HepG2 (cell line): Measurements from ENCODE around the gene PPP1R14D. TPM values are rescaled to one million over a fixed set of nuclear protein-coding genes. Genes with fewer than 3 reads are reported as not detected.

Experiments used
- CREM ChIP-seq, 2 experiments: sonication (generic) in 1 of 2; formaldehyde crosslinking in 1 of 2; IDR thresholded peaks; 2 replicates each; pipeline versions ENCODE4 v1.4.0 to v1.6.1; 2016 to 2020; ENCODE audit warnings: antibody characterized with exemption in 1 of 2, mild to moderate bottlenecking in 1 of 2, missing genetic modification reagents in 1 of 2
- DR1 ChIP-seq: sonication (generic); formaldehyde crosslinking; IDR thresholded peaks from 2 replicates; pipeline ENCODE4 v1.8.0; 2021; ENCODE audit warnings: mild to moderate bottlenecking, missing genetic modification reagents, inconsistent platforms
- HIVEP1 ChIP-seq: sonication (generic); formaldehyde crosslinking; IDR thresholded peaks from 2 replicates; pipeline ENCODE4 v1.4.0; 2020; ENCODE audit warnings: mild to moderate bottlenecking, missing genetic modification reagents
- HNRNPLL ChIP-seq: fragments of 200-400 bp; formaldehyde crosslinking; IDR thresholded peaks from 2 replicates; pipeline ENCODE4 v1.6.1; 2017; ENCODE audit warnings: mild to moderate bottlenecking, low read depth, low read length; ENCODE audit not compliant: poor library complexity, severe bottlenecking
- KAT8 ChIP-seq: IDR thresholded peaks from 2 replicates; pipeline ENCODE4 v1.6.1; 2016; ENCODE audit warnings: missing genetic modification reagents, missing compliant biosample characterization
- KMT2A ChIP-seq: sonication (generic); formaldehyde crosslinking; IDR thresholded peaks from 2 replicates; pipeline ENCODE4 v1.4.0; 2020; ENCODE audit warnings: missing genetic modification reagents
- NR1H2 ChIP-seq: sonication (generic); formaldehyde crosslinking; IDR thresholded peaks from 2 replicates; pipeline ENCODE4 v1.8.1; 2022; ENCODE audit warnings: low read depth, missing genetic modification reagents, borderline replicate concordance
- NR2F2 ChIP-seq: IDR thresholded peaks from 2 replicates; pipeline ENCODE4 v1.6.1; 2012; ENCODE audit warnings: low read depth, inconsistent platforms, borderline replicate concordance
- NR3C1 ChIP-seq: sonication (generic); formaldehyde crosslinking; IDR thresholded peaks from 2 replicates; pipeline ENCODE4 v1.4.0; 2020; ENCODE audit warnings: missing genetic modification reagents
- POLR2A ChIP-seq, 2 experiments: IDR thresholded peaks; 2 replicates each; pipeline ENCODE4 v1.6.1; 2011; ENCODE audit warnings: low read depth in 2 of 2, low read length in 2 of 2, mild to moderate bottlenecking in 1 of 2, moderate library complexity in 1 of 2; ENCODE audit not compliant: insufficient read depth in 1 of 2
- ZBTB21 ChIP-seq: sonication (generic); formaldehyde crosslinking; IDR thresholded peaks from 2 replicates; pipeline ENCODE4 v1.4.0; 2020; ENCODE audit warnings: missing genetic modification reagents
- polyA plus RNA-seq, 8 experiments: library from polyadenylated mRNA; depleted of rRNA in 3 of 8; stranded (reverse) in 7 of 8; unstranded in 1 of 8; fragments of >200 nt; fragmentation: Illumina TruSeq in 4 of 8; extraction: Trizol in 4 of 8; gene quantifications; 2 replicates each; pipeline versions ENCODE4 v1.2.1 to v1.2.3, GENCODE V29; 2011 to 2016; ENCODE audit warnings: low read depth in 4 of 8, missing spikeins in 1 of 8, mixed read lengths in 1 of 8; ENCODE audit not compliant: insufficient read depth in 1 of 8
- total RNA-seq, 5 experiments: library from RNA; depleted of rRNA; stranded (reverse); fragments of >200 nt; fragmentation: Illumina TruSeq; extraction: Trizol; gene quantifications; 2 replicates each; pipeline ENCODE4 v1.2.3, GENCODE V29; 2016; ENCODE audit warnings: low read depth in 1 of 5
- TF ChIP-seq, protein P1 (sequence below): sonication (generic); formaldehyde crosslinking; IDR thresholded peaks from 2 replicates; pipeline ENCODE4 v1.8.0; 2022; ENCODE audit warnings: missing genetic modification reagents, low read depth, mild to moderate bottlenecking, borderline replicate concordance
- TF ChIP-seq, protein P2 (sequence below): IDR thresholded peaks from 2 replicates; pipeline ENCODE4 v1.6.1; 2012; ENCODE audit warnings: low read length, improper control_type of control experiment
- TF ChIP-seq, protein P3 (sequence below): IDR thresholded peaks from 2 replicates; pipeline ENCODE4 v1.6.1; 2018; ENCODE audit warnings: missing genetic modification reagents
- TF ChIP-seq, protein P4 (sequence below): sonication (generic); formaldehyde crosslinking; IDR thresholded peaks from 2 replicates; pipeline ENCODE4 v1.4.0; 2020; ENCODE audit warnings: mild to moderate bottlenecking, missing genetic modification reagents
- TF ChIP-seq, protein P5 (sequence below): sonication (generic); formaldehyde crosslinking; IDR thresholded peaks from 2 replicates; pipeline ENCODE4 v1.4.0; 2020; ENCODE audit warnings: missing genetic modification reagents, borderline replicate concordance

PPP1R14D gene
- total and polyA plus RNA-seq, 2 of the 13 experiments (the other 11 are each of a cell fraction or from before 2014, with no cell fraction given): 0.53 to 0.55 TPM

DNA sequence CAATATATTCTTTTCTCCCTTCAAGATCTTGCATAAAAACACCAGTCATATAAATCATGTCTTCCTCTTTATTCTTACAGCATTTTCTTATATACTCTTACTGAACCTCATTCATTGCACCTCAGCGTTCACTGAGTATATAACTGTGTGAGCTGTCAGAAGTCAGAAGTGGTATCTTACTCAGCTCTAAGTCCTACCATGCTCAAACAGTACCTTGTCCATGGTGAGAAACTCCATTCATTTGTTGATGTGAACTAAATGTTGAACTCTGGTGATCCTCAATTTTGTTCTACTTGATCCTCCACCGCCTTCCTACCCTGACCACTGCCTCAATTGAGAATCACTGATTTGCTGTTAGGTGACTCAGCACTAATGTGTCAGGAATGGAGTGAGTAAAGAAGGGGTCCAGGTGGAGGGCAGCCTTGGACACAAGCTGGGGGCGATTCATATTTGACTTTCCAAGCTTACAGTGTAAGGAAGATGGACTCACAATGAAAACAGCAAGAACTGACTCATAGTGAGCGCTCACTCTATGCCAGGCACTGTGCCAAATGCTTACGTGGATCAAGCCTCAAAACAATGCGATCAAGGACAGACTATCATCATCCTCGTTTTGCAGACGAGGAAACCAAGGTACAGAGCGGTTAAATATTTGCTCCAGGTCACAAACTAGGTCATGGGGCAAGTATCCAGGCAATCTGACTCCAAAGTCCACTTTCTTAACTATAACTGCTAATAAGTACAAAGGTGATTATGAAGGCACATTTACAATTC lies 35.1 kb downstream of the PPP1R14D start (continued):
- TF ChIP-seq DR1 (CRISPR knock-in tag) (no peak), NR2F2 (peak; percentile 86), NR3C1 (CRISPR knock-in tag) (no peak), CREM (IDR thresholded peaks at IDR 0.05) (peak; percentile 82), CREM (CRISPR knock-in tag; IDR thresholded peaks at IDR 0.05) (no peak), KMT2A (CRISPR knock-in tag) (no peak), KAT8 (0 out of 2 replicates have a peak, but pooled peaks have one; percentile 48), NR1H2 (CRISPR knock-in tag) (no peak), ZBTB21 (CRISPR knock-in tag) (no peak), HIVEP1 (CRISPR knock-in tag) (no peak), POLR2A (IDR thresholded peaks at IDR 0.05; ENCODE audit: insufficient read depth in 1 of 2, low read depth in 2 of 2, low read length in 2 of 2) (no peak; a peak in 1 of 4 replicates), HNRNPLL (no peak)
- TF ChIP-seq, protein P1, sequence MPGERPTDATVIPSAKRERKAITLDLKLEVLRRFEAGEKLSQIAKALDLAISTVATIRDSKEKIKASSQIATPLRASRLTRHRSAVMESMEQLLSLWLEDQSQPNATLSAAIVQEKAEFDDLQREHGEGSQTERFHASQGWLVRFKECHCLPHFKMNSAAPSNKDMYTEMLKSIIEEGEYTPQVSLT (CRISPR knock-in tag): no peak
- TF ChIP-seq, protein P2, sequence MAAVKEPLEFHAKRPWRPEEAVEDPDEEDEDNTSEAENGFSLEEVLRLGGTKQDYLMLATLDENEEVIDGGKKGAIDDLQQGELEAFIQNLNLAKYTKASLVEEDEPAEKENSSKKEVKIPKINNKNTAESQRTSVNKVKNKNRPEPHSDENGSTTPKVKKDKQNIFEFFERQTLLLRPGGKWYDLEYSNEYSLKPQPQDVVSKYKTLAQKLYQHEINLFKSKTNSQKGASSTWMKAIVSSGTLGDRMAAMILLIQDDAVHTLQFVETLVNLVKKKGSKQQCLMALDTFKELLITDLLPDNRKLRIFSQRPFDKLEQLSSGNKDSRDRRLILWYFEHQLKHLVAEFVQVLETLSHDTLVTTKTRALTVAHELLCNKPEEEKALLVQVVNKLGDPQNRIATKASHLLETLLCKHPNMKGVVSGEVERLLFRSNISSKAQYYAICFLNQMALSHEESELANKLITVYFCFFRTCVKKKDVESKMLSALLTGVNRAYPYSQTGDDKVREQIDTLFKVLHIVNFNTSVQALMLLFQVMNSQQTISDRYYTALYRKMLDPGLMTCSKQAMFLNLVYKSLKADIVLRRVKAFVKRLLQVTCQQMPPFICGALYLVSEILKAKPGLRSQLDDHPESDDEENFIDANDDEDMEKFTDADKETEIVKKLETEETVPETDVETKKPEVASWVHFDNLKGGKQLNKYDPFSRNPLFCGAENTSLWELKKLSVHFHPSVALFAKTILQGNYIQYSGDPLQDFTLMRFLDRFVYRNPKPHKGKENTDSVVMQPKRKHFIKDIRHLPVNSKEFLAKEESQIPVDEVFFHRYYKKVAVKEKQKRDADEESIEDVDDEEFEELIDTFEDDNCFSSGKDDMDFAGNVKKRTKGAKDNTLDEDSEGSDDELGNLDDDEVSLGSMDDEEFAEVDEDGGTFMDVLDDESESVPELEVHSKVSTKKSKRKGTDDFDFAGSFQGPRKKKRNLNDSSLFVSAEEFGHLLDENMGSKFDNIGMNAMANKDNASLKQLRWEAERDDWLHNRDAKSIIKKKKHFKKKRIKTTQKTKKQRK: no peak
- TF ChIP-seq, protein P3, sequence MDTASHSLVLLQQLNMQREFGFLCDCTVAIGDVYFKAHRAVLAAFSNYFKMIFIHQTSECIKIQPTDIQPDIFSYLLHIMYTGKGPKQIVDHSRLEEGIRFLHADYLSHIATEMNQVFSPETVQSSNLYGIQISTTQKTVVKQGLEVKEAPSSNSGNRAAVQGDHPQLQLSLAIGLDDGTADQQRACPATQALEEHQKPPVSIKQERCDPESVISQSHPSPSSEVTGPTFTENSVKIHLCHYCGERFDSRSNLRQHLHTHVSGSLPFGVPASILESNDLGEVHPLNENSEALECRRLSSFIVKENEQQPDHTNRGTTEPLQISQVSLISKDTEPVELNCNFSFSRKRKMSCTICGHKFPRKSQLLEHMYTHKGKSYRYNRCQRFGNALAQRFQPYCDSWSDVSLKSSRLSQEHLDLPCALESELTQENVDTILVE (CRISPR knock-in tag): peak; percentile 69; the same call in 1 of the 2 replicates
- TF ChIP-seq, protein P4, sequence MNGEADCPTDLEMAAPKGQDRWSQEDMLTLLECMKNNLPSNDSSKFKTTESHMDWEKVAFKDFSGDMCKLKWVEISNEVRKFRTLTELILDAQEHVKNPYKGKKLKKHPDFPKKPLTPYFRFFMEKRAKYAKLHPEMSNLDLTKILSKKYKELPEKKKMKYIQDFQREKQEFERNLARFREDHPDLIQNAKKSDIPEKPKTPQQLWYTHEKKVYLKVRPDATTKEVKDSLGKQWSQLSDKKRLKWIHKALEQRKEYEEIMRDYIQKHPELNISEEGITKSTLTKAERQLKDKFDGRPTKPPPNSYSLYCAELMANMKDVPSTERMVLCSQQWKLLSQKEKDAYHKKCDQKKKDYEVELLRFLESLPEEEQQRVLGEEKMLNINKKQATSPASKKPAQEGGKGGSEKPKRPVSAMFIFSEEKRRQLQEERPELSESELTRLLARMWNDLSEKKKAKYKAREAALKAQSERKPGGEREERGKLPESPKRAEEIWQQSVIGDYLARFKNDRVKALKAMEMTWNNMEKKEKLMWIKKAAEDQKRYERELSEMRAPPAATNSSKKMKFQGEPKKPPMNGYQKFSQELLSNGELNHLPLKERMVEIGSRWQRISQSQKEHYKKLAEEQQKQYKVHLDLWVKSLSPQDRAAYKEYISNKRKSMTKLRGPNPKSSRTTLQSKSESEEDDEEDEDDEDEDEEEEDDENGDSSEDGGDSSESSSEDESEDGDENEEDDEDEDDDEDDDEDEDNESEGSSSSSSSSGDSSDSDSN (CRISPR knock-in tag): peak; percentile 29; the same call in 1 of the 2 replicates
- TF ChIP-seq, protein P5, sequence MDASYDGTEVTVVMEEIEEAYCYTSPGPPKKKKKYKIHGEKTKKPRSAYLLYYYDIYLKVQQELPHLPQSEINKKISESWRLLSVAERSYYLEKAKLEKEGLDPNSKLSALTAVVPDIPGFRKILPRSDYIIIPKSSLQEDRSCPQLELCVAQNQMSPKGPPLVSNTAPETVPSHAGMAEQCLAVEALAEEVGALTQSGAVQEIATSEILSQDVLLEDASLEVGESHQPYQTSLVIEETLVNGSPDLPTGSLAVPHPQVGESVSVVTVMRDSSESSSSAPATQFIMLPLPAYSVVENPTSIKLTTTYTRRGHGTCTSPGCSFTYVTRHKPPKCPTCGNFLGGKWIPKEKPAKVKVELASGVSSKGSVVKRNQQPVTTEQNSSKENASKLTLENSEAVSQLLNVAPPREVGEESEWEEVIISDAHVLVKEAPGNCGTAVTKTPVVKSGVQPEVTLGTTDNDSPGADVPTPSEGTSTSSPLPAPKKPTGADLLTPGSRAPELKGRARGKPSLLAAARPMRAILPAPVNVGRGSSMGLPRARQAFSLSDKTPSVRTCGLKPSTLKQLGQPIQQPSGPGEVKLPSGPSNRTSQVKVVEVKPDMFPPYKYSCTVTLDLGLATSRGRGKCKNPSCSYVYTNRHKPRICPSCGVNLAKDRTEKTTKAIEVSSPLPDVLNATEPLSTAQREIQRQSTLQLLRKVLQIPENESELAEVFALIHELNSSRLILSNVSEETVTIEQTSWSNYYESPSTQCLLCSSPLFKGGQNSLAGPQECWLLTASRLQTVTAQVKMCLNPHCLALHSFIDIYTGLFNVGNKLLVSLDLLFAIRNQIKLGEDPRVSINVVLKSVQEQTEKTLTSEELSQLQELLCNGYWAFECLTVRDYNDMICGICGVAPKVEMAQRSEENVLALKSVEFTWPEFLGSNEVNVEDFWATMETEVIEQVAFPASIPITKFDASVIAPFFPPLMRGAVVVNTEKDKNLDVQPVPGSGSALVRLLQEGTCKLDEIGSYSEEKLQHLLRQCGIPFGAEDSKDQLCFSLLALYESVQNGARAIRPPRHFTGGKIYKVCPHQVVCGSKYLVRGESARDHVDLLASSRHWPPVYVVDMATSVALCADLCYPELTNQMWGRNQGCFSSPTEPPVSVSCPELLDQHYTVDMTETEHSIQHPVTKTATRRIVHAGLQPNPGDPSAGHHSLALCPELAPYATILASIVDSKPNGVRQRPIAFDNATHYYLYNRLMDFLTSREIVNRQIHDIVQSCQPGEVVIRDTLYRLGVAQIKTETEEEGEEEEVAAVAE: 0 out of 2 replicates have a peak, but pooled peaks have one; percentile 39
